Endothelial cell (in vitro differentiated cells): ENCODE results near the gene RNASET2. TPM values are rescaled to one million over a fixed set of nuclear protein-coding genes. Genes with fewer than 3 reads are reported as not detected.

Experiments used
- DNase-seq: peaks from one replicate; pipeline ENCODE4 v3.0.0; 2021; ENCODE audit warnings: low spot score
- H3K27ac Mint-ChIP-seq: one replicate; pipeline ENCODE4 v1.8.0; 2021; ENCODE audit warnings: mixed read lengths, inconsistent platforms; ENCODE audit not compliant: unreplicated experiment
- H3K27me3 Mint-ChIP-seq: one replicate; pipeline ENCODE4 v1.8.0; 2021; ENCODE audit warnings: mild to moderate bottlenecking, moderate library complexity, mixed read lengths, inconsistent platforms; ENCODE audit not compliant: unreplicated experiment
- H3K36me3 Mint-ChIP-seq: one replicate; pipeline ENCODE4 v1.8.0; 2021; ENCODE audit warnings: mild to moderate bottlenecking, low read depth, mixed read lengths, inconsistent platforms; ENCODE audit not compliant: unreplicated experiment
- H3K4me1 Mint-ChIP-seq: one replicate; pipeline ENCODE4 v1.8.0; 2021; ENCODE audit warnings: mild to moderate bottlenecking, mixed read lengths, inconsistent platforms; ENCODE audit not compliant: unreplicated experiment
- H3K4me3 Mint-ChIP-seq: one replicate; pipeline ENCODE4 v1.8.0; 2021; ENCODE audit warnings: mild to moderate bottlenecking, mixed read lengths, inconsistent platforms; ENCODE audit not compliant: unreplicated experiment
- H3K9me3 Mint-ChIP-seq: one replicate; pipeline ENCODE4 v1.8.0; 2021; ENCODE audit warnings: mixed read lengths, inconsistent platforms; ENCODE audit not compliant: unreplicated experiment
- total RNA-seq: library from RNA; stranded (reverse); fragmentation: NEBNext Ultra II Directional; extraction: Animal tissue kit (Norgen Biotek cat#: 25700); gene quantifications from one replicate; pipeline ENCODE4 v1.2.1, GENCODE V29; 2021; ENCODE audit not compliant: unreplicated experiment
- TF ChIP-seq, protein P1 (sequence below): fragments of 200-600 bp; sonication (generic); IDR thresholded peaks from one replicate; pipeline ENCODE4 v1.5.0; 2021; ENCODE audit warnings: antibody characterized with exemption; ENCODE audit not compliant: unreplicated experiment

Gene RNASET2
- total RNA-seq, 1 donor from 2014 or later: 11.6 TPM

- no peaks in the 10 kb centered on the region for H3K9me3 Mint-ChIP-seq
- DNase-seq: no peak
- H3K27ac Mint-ChIP-seq: peak overlapping the region; percentile 57
- H3K4me3 Mint-ChIP-seq: no peak overlapping the region
- H3K36me3 Mint-ChIP-seq: peaks cover 3% of the 10 kb centered on the region
- peaks cover 13% of the 10 kb centered on the region for H3K27me3 Mint-ChIP-seq
- peaks cover 32% of the 10 kb centered on the region for H3K4me1 Mint-ChIP-seq
- TF ChIP-seq, protein P1, sequence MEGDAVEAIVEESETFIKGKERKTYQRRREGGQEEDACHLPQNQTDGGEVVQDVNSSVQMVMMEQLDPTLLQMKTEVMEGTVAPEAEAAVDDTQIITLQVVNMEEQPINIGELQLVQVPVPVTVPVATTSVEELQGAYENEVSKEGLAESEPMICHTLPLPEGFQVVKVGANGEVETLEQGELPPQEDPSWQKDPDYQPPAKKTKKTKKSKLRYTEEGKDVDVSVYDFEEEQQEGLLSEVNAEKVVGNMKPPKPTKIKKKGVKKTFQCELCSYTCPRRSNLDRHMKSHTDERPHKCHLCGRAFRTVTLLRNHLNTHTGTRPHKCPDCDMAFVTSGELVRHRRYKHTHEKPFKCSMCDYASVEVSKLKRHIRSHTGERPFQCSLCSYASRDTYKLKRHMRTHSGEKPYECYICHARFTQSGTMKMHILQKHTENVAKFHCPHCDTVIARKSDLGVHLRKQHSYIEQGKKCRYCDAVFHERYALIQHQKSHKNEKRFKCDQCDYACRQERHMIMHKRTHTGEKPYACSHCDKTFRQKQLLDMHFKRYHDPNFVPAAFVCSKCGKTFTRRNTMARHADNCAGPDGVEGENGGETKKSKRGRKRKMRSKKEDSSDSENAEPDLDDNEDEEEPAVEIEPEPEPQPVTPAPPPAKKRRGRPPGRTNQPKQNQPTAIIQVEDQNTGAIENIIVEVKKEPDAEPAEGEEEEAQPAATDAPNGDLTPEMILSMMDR: no peak
Observed at GRCh38 chr6:166929542-166930189, 26.7 kb downstream of the RNASET2 start.

GRCh38 chr6:166928644-166929541 is 27.5 kb downstream of the RNASET2 start:
- Mint-ChIP-seq H3K4me1 (peaks cover 32% of the 10 kb centered on the region), H3K27me3 (peaks cover 15% of the 10 kb centered on the region), H3K4me3 (no peak overlapping the region), H3K9me3 (no peaks in the 10 kb centered on the region), H3K27ac (peak overlapping the region; percentile 3), H3K36me3 (peaks cover 3% of the 10 kb centered on the region)
- DNase-seq: no peak
- TF ChIP-seq, protein P1: no peak

DNA sequence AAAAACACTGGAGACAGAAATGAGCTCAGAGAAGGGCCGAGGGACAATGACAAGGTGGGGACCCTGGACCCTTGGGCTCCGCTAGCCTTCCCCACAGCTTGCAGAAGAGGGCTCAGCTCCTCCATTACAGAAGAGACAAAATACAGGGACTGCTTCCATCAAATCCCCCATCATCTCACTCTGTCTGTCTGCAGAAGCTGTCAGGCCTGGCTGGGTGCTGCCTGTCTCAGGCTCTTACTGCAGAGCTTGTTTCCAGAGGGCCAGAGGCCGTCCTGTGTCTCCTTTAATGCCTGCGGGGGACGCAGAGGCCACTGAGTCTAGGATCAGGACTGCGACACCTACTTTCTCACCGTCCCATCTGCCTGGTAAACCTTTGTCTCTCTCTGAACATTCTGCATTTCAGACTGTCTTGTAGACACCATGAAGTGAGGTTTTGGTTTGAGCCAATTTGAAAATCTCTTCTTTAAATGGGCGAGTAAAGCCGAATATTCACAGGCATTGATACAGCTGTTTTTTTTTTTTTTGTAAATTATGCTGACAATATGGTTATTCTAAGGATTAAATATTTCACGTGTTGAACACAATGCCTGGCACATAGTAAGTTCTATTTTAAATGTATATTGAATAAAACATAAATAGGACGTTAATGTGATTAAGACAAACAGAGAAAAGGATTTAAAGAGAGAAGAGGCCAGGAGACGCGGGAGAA is 28.3 kb downstream of the RNASET2 start:
- Mint-ChIP-seq H3K4me3 (no peak overlapping the region), H3K27me3 (peaks cover 15% of the 10 kb centered on the region)

GRCh38 chr6:166927240-166927934 is 29.0 kb downstream of the RNASET2 start:
- DNase-seq: no peak
- TF ChIP-seq, protein P1: no peak
- H3K4me1 Mint-ChIP-seq: peaks cover 32% of the 10 kb centered on the region
- peaks cover 15% of the 10 kb centered on the region for H3K27me3 Mint-ChIP-seq
- H3K9me3 Mint-ChIP-seq: no peaks in the 10 kb centered on the region
- no peak overlapping the region for H3K4me3 Mint-ChIP-seq
- H3K27ac Mint-ChIP-seq: peak overlapping the region; percentile 76
- H3K36me3 Mint-ChIP-seq: peaks cover 3% of the 10 kb centered on the region

More for the DNA sequence above, 28.3 kb downstream of the RNASET2 start:
- TF ChIP-seq, protein P1: no peak
- H3K27ac Mint-ChIP-seq: peak overlapping the region; percentile 64
- no peaks in the 10 kb centered on the region for H3K9me3 Mint-ChIP-seq
- H3K36me3 Mint-ChIP-seq: peaks cover 3% of the 10 kb centered on the region
- peaks cover 32% of the 10 kb centered on the region for H3K4me1 Mint-ChIP-seq
- no peak for DNase-seq
